ENCODE results near the gene MGAT3. TPM values are rescaled to one million over a fixed set of nuclear protein-coding genes. Genes with fewer than 3 reads are reported as not detected.

MGAT3 gene
- total and polyA plus RNA-seq, 2 donors (not counting 1 experiment from before 2014, with no cell fraction given) = 11.1 to 27.8 TPM

- peak overlapping the region; percentile 10 for H3K27ac Mint-ChIP-seq
- H3K27me3 Mint-ChIP-seq = no peaks in the 10 kb centered on the region
- no peak overlapping the region for H3K27ac ChIP-seq (ENCODE audit: low read length in 2 of 2)
- TF ChIP-seq CTCF (IDR thresholded peaks at IDR 0.05) = no peak
- TF ChIP-seq EZH2 (IDR thresholded peaks at IDR 0.05; ENCODE audit: borderline replicate concordance, insufficient read depth, low read depth, low read length, poor library complexity, severe bottlenecking) = no peak
- no peaks in the 10 kb centered on the region for H3K27me3 ChIP-seq (replicated peaks in 1 of 4; ENCODE audit: control extremely low read depth in 1 of 4, control insufficient read depth in 3 of 4, insufficient read depth in 4 of 4, low read length in 3 of 4)
- H3K4me2 ChIP-seq (replicated peaks; ENCODE audit: low read depth, low read length, poor library complexity, severe bottlenecking) = no peak overlapping the region
- no peak overlapping the region for H3K4me3 ChIP-seq (ENCODE audit: control extremely low read depth in 1 of 5, extremely low read depth in 1 of 5, insufficient read depth in 1 of 5, low read depth in 2 of 5, low read length in 4 of 5)
- WGBS (ENCODE audit: insufficient coverage) = 100% methylated on average over 2 of the region's 3 CpGs
- no peaks in the 10 kb centered on the region for H3K36me3 ChIP-seq (replicated peaks in 1 of 2; ENCODE audit: control extremely low read depth in 1 of 2, control insufficient read depth in 1 of 2, extremely low read depth in 1 of 2, insufficient read depth in 2 of 2, low read length in 1 of 2)
- ATAC-seq (ENCODE audit: low read depth) (no peak), DNase-seq (no peak)
- H2AFZ ChIP-seq (ENCODE audit: insufficient read depth, low read depth, low read length, poor library complexity, severe bottlenecking) = no peak overlapping the region
- POLR2A ChIA-PET = interaction anchor here (0.7 kb wide), 1 partner anchor 44 kb away, joined by 3 read pairs; no protein-coding TSS in a partner anchor
- no peak overlapping the region for H3K9ac ChIP-seq (ENCODE audit: low read length)
- H3K4me3 Mint-ChIP-seq = no peak overlapping the region
- H3K79me2 ChIP-seq (ENCODE audit: control insufficient read depth, insufficient read depth, low read length) = peaks cover 42% of the 10 kb centered on the region
- CTCF ChIA-PET = interaction anchor here (0.6 to 1.9 kb wide), 5 partner anchors 18 to 293 kb away, joined by 3 to 5 read pairs (median 4); no protein-coding TSS in a partner anchor
- H3K9me3 Mint-ChIP-seq (ENCODE audit: insufficient read depth) = no peaks in the 10 kb centered on the region
- peaks cover 26% of the 10 kb centered on the region in 2 donors for H3K4me1 ChIP-seq (ENCODE audit: control insufficient read depth in 2 of 2, insufficient read depth in 2 of 2, low read length in 2 of 2)
- H4K20me1 ChIP-seq (ENCODE audit: control insufficient read depth, insufficient read depth, low read length, poor library complexity, severe bottlenecking) = peaks cover 10% of the 10 kb centered on the region
- no peaks in the 10 kb centered on the region for H3K9me3 ChIP-seq (ENCODE audit: control extremely low read depth in 1 of 3, control insufficient read depth in 2 of 3, insufficient read depth in 1 of 3, low read length in 2 of 3)
- H3K4me1 Mint-ChIP-seq = peaks cover 26% of the 10 kb centered on the region
- intact Hi-C loops (cut with micrococcal nuclease) = no loop called here
Measured at GRCh38 chr22:39475902-39476301, 19.1 kb downstream of the MGAT3 start.

- Histone ChIP-seq H3K36me3 (replicated peaks in 1 of 2; ENCODE audit: control extremely low read depth in 1 of 2, control insufficient read depth in 1 of 2, extremely low read depth in 1 of 2, insufficient read depth in 2 of 2, low read length in 1 of 2) (no peaks in the 10 kb centered on the region), H3K27ac (ENCODE audit: low read length in 2 of 2) (no peak overlapping the region), H3K9ac (ENCODE audit: low read length) (no peak overlapping the region), H2AFZ (ENCODE audit: insufficient read depth, low read depth, low read length, poor library complexity, severe bottlenecking) (no peak overlapping the region), H3K79me2 (ENCODE audit: control insufficient read depth, insufficient read depth, low read length) (peaks cover 43% of the 10 kb centered on the region), H3K4me1 (ENCODE audit: control insufficient read depth in 2 of 2, insufficient read depth in 2 of 2, low read length in 2 of 2) (peaks cover 18 to 19% of the 10 kb centered on the region in 2 donors), H4K20me1 (ENCODE audit: control insufficient read depth, insufficient read depth, low read length, poor library complexity, severe bottlenecking) (peaks cover 10% of the 10 kb centered on the region), H3K4me2 (replicated peaks; ENCODE audit: low read depth, low read length, poor library complexity, severe bottlenecking) (no peak overlapping the region), H3K9me3 (ENCODE audit: control extremely low read depth in 1 of 3, control insufficient read depth in 2 of 3, insufficient read depth in 1 of 3, low read length in 2 of 3) (no peaks in the 10 kb centered on the region), H3K27me3 (replicated peaks in 1 of 4; ENCODE audit: control extremely low read depth in 1 of 4, control insufficient read depth in 3 of 4, insufficient read depth in 4 of 4, low read length in 3 of 4) (no peaks in the 10 kb centered on the region), H3K4me3 (ENCODE audit: control extremely low read depth in 1 of 5, extremely low read depth in 1 of 5, insufficient read depth in 1 of 5, low read depth in 2 of 5, low read length in 4 of 5) (no peak overlapping the region)
- Mint-ChIP-seq H3K27me3 (no peaks in the 10 kb centered on the region), H3K4me1 (peaks cover 19% of the 10 kb centered on the region), H3K9me3 (ENCODE audit: insufficient read depth) (no peaks in the 10 kb centered on the region), H3K27ac (no peak overlapping the region), H3K4me3 (no peak overlapping the region)
- ATAC-seq (ENCODE audit: low read depth) = no peak
- ChIA-PET POLR2A (no interaction called here), CTCF (interaction anchor here (0.9 to 1.9 kb wide), 4 partner anchors 20 to 133 kb away, joined by 4 to 5 read pairs (median 4); no protein-coding TSS in a partner anchor)
- DNase-seq = no peak
- intact Hi-C loops (cut with micrococcal nuclease) = no loop called here
- TF ChIP-seq EZH2 (IDR thresholded peaks at IDR 0.05; ENCODE audit: borderline replicate concordance, insufficient read depth, low read depth, low read length, poor library complexity, severe bottlenecking) (no peak), CTCF (IDR thresholded peaks at IDR 0.05) (no peak)
- 100% methylated on average over 13 of the region's 13 CpGs for WGBS (ENCODE audit: insufficient coverage)
Measured at GRCh38 chr22:39476664-39477063, 19.9 kb downstream of the MGAT3 start.
